Measurements from ENCODE around the gene CCDC107. TPM values are rescaled to one million over a fixed set of nuclear protein-coding genes. Genes with fewer than 3 reads are reported as not detected.
A peak's percentile ranks its signal among the peaks of the same experiment; 100 is the strongest.

Gene CCDC107
- total and polyA plus RNA-seq, 2 of the 13 experiments (the other 11 are each of a cell fraction or from before 2014, with no cell fraction given) = 7.1 to 15.2 TPM

- no peak overlapping the region for H3K9ac ChIP-seq (ENCODE audit: insufficient read depth, low read depth, low read length)
- no peaks in the 10 kb centered on the region for H3K9me3 ChIP-seq (ENCODE audit: low read length)
- FAIRE-seq (no peak), ATAC-seq (no peak), DNase-seq (ENCODE audit: low spot score) (no peak)
- peaks cover 17% of the 10 kb centered on the region for H3K4me1 ChIP-seq (ENCODE audit: insufficient read depth, low read length)
- H3K4me3 ChIP-seq (replicated peaks in 1 of 3; ENCODE audit: insufficient read depth in 1 of 3, low read depth in 2 of 3, low read length in 3 of 3) = no peak overlapping the region
- H3K4me2 ChIP-seq (ENCODE audit: low read depth, low read length) = no peak overlapping the region
- peaks cover 27 to 55% of the 10 kb centered on the region in 2 experiments for H3K36me3 ChIP-seq (replicated peaks in 1 of 2; ENCODE audit: control insufficient read depth in 1 of 2, insufficient read depth in 2 of 2, low read length in 2 of 2)
- intact Hi-C loops (cut with micrococcal nuclease; ENCODE audit: unreplicated experiment) (loop anchor here (2.0 to 10.0 kb wide), 2 partner anchors 37 to 53 kb away; no protein-coding TSS in a partner anchor), in situ Hi-C loops (cut with HindIII; ENCODE audit: extremely low pct_ligation_motif_present, low pct_unique_long_range_greater_than_20kb) (loop anchor here (5.0 kb wide), 1 partner anchor 35 kb away; no protein-coding TSS in a partner anchor)
- H3K79me2 ChIP-seq (ENCODE audit: insufficient read depth, low read length) = no peaks in the 10 kb centered on the region
- H4K20me1 ChIP-seq (ENCODE audit: insufficient read depth, low read length) = no peaks in the 10 kb centered on the region
- no peak for TF ChIP-seq MAFK (conservative IDR thresholded peaks at IDR 0.05 in 1 of 2, IDR thresholded peaks at IDR 0.05 in 1 of 2; ENCODE audit: low read length in 2 of 2)
- TF ChIP-seq BHLHE40 (IDR thresholded peaks at IDR 0.05; ENCODE audit: low read length) = no peak
- TF ChIP-seq ZNF430 (CRISPR knock-in tag; IDR thresholded peaks at IDR 0.05) = no peak
- TF ChIP-seq ZNF746 (CRISPR knock-in tag; IDR thresholded peaks at IDR 0.05) = no peak
- TF ChIP-seq ZNF75D (CRISPR knock-in tag; IDR thresholded peaks at IDR 0.05; ENCODE audit: borderline replicate concordance) = no peak
- no peak for TF ChIP-seq JUN (CRISPR knock-in tag; IDR thresholded peaks at IDR 0.05)
- no peak for TF ChIP-seq TAF1 (CRISPR knock-in tag; IDR thresholded peaks at IDR 0.05)
- TF ChIP-seq PAX8 (CRISPR knock-in tag; IDR thresholded peaks at IDR 0.05; ENCODE audit: borderline replicate concordance) = no peak
- no peak for TF ChIP-seq ZNF17 (CRISPR knock-in tag; IDR thresholded peaks at IDR 0.05)
- TF ChIP-seq ZNF776 (CRISPR knock-in tag; IDR thresholded peaks at IDR 0.05) = no peak
- no peak for TF ChIP-seq ZBTB7A (CRISPR knock-in tag; IDR thresholded peaks at IDR 0.05)
- WGBS (ENCODE audit: low lambda C conversion rate) = 97% methylated on average over 11 of the region's 14 CpGs
- H3K27ac ChIP-seq (ENCODE audit: extremely low read length, insufficient read depth, low read length) = no peak overlapping the region
- no peaks in the 10 kb centered on the region for H3K27me3 ChIP-seq (ENCODE audit: control insufficient read depth in 1 of 2, insufficient read depth in 2 of 2, low read length in 2 of 2)
- BruUV-seq (replicated peaks) = TSS peak; percentile 68
- ChIA-PET CTCF (ENCODE audit: low intra/inter-chr PET ratio, low total read pairs) (interaction anchor here (1.5 kb wide), 1 partner anchor 32 kb away, joined by 5 read pairs; the partner anchor contains the start of gene ARHGEF39), POLR2A (interaction anchor here (0.9 to 2.3 kb wide), 6 partner anchors 9 to 51 kb away, joined by 5 to 12 read pairs (median 9); partner anchors contain the start of genes CREB3, GBA2, RGP1 and TLN1)
- H2AFZ ChIP-seq (ENCODE audit: low read length) = no peak overlapping the region
Observed at GRCh38 chr9:35697486-35697885, 39.4 kb downstream of the CCDC107 start.
